Activated naive CD8-positive, alpha-beta T cell (primary cell): ENCODE data around the gene SYPL1.
"Not testable (repeated sequence)": the region's sequence is repeated elsewhere in the genome, so short reads cannot be mapped to it uniquely, and the experiment has no call there.

Experiments used
- H3K27ac Mint-ChIP-seq: one replicate; pipeline ENCODE4 v1.8.0; 2021; ENCODE audit warnings: mixed read lengths
- H3K27me3 Mint-ChIP-seq: one replicate; pipeline ENCODE4 v1.8.0; 2021; ENCODE audit warnings: mixed read lengths
- H3K36me3 Mint-ChIP-seq: one replicate; pipeline ENCODE4 v1.8.0; 2021; ENCODE audit warnings: mixed read lengths
- H3K4me1 Mint-ChIP-seq: one replicate; pipeline ENCODE4 v1.8.0; 2021; ENCODE audit warnings: low read depth, mixed read lengths
- H3K4me3 Mint-ChIP-seq: one replicate; pipeline ENCODE4 v1.8.0; 2021; ENCODE audit warnings: mild to moderate bottlenecking, mixed read lengths
- H3K9me3 Mint-ChIP-seq: one replicate; pipeline ENCODE4 v1.8.0; 2021; ENCODE audit warnings: low read depth, mixed read lengths

SYPL1 gene

DNA sequence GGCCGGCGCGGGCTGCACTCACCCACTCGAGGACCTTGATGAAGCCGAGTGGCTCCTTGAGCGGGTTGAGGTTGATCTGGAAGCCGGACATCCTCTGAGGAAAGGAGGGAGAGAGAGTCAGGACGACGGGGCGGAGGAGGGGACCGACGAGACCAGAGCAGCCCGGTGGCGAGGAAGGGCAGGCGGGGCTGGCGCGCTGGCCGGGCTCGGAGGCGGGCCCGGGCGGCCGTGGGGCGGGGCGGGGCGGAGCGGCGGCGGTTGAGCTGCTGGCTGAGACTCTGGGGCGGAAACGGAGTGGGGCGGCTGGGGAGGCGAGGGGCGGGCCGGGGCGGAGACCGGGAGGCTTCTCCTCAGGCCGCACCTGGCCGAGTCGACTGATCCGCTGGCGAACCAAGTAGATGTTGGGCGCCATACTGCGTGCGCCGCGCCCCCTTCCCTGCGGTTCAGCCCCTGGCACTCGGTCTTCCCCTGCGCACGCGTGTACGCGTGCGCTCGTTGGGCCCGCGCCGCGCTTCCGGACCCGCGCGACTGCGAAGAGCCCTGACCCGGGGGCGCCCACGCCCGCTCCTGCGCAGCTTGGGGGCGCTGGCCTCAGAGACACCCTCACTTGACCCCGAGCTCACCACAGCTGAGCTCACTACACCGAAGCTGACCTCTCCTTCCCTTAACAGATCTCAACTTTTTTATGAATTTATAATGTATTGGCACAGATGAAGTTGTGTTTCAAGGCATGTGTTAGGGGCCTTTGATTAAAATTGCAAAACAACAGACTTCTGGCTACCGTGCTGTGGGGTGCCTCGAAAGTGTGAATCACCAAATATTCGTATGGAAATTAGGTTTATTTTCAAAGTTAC lies at the start of gene SYPL1:
Gene SYPL1 (minus strand): TSS at position 195 of the 854 bp plus-strand sequence. CDS start 104 bp downstream, at position 91.
- Mint-ChIP-seq H3K27me3 (no peaks in the 10 kb centered on the region), H3K4me3 (peak within 1 kb of the TSS; percentile 93), H3K36me3 (no peaks in the 10 kb centered on the region), H3K4me1 (peaks cover 72% of the 10 kb centered on the region), H3K27ac (peak within 1 kb of the TSS; percentile 97), H3K9me3 (no peaks in the 10 kb centered on the region)

DNA sequence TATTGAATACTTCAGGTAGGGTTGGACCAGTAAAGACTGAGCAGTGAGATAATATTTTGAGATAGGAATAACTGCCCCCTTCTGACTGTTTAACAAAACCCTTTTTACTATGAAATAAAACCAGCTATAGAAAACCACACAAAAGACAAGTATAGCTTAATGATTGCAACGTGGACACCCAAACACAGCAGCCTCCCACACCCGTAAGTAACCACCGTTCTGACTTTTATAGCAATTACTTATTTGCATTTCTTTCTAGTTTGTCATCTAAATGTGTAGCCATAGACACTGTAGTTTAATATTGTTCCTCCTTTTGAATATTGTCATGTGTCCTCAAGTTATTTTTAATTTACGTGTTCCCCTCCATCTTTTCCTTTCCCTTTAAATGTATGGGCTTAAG lies 42.9 kb upstream of the SYPL1 start:
- Mint-ChIP-seq H3K9me3 (no peaks in the 10 kb centered on the region), H3K4me3 (no peak overlapping the region), H3K27ac (no peak overlapping the region), H3K4me1 (peaks cover 7% of the 10 kb centered on the region), H3K36me3 (no peaks in the 10 kb centered on the region), H3K27me3 (peaks cover 4% of the 10 kb centered on the region)

DNA sequence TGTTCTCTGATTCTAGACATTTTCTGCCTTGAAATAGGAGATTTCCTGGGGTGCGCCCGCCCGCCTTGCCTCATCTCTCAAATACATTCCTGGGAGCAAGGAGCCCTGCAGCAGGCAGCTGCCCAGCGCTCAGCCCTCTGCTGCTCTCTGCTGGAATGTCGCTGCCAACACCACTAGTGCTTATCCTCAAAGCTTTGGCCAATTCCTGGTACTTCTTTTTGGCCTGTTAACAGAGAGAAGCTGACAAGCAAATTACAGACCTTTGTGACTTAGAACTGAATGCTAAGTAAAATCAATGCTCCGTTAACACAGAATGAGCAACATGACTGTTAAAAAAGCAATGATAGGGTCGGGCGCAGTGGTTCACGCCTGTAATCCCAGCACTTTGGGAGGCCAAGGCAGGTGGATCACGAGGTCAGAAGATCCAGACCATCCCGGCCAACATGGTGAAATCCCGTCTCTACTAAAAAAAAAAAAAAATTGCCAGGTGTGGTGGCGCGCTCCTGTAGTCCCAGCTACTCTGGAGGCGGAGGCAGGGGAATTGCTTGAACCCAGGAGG lies 41.9 kb upstream of the SYPL1 start:
- H3K27me3 Mint-ChIP-seq: peaks cover 4% of the 10 kb centered on the region
- H3K4me1 Mint-ChIP-seq: peaks cover 7% of the 10 kb centered on the region
- no peaks in the 10 kb centered on the region for H3K9me3 Mint-ChIP-seq
- no peaks in the 10 kb centered on the region for H3K36me3 Mint-ChIP-seq
- H3K4me3 Mint-ChIP-seq: no peak overlapping the region
- H3K27ac Mint-ChIP-seq: no peak overlapping the region

DNA sequence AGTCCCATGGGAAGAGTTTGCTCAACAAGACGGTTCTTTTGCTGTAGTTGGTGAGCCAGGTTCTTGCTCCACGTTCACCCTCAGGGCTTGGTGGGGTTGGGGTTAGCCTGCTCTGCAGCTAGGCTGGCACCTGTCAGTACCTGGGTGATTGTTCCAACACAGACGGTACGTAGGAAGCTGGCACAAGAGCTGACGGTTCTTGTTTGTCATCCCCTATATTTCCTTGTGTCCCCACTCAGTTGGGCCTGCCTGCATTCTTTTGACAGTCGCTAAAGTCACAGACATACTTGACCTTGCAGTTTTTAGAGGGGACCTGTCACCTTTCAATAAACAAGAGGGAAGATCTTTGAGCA lies 40.2 kb upstream of the SYPL1 start:
- Mint-ChIP-seq H3K4me1 (peaks cover 7% of the 10 kb centered on the region), H3K36me3 (no peaks in the 10 kb centered on the region), H3K27ac (no peak overlapping the region), H3K4me3 (no peak overlapping the region), H3K27me3 (peaks cover 3% of the 10 kb centered on the region), H3K9me3 (no peaks in the 10 kb centered on the region)

DNA sequence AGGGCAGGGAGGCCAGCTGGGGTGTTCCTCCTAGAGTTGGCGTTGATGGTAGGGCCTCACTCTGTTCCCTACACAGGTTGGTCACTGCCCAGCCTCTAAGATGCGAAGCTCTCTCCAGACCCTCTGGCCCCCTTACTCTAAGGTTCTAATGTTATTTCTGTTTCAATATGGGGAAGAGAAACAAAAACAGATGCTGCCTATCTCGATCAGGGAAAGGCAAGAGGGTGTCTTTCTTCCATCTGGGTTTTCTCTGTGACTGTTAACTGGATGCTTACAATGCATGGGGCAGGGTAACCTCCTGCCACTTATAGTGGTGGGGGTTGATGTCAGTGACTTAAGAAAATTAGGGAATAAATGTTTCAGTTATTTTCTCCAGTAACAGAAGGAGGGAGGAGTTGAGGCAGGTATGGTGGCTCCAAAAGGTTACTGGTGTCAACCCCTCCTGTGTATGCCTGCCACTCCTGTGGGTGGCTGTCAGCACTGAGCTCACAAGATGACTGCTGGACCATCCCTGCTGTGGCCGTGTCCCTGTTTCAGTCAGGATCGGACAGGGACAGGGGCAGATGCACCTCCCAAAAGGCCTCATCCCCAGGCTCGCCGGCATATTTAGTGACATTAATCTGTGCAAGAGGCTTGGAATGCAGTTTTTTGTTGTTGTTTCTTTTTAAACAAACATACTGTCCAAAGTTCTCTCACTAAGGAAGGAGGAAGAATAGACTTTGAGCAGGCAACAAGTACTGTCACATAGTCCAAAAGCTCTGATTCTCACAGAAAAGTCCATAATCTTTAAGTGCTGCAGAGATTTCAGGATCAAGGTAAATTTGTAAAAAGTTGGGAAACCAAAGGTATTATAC lies 39.6 kb upstream of the SYPL1 start:
- Mint-ChIP-seq H3K27me3 (peaks cover 1% of the 10 kb centered on the region), H3K4me1 (peaks cover 7% of the 10 kb centered on the region), H3K4me3 (no peak overlapping the region), H3K27ac (no peak overlapping the region), H3K9me3 (no peaks in the 10 kb centered on the region), H3K36me3 (no peaks in the 10 kb centered on the region)

DNA sequence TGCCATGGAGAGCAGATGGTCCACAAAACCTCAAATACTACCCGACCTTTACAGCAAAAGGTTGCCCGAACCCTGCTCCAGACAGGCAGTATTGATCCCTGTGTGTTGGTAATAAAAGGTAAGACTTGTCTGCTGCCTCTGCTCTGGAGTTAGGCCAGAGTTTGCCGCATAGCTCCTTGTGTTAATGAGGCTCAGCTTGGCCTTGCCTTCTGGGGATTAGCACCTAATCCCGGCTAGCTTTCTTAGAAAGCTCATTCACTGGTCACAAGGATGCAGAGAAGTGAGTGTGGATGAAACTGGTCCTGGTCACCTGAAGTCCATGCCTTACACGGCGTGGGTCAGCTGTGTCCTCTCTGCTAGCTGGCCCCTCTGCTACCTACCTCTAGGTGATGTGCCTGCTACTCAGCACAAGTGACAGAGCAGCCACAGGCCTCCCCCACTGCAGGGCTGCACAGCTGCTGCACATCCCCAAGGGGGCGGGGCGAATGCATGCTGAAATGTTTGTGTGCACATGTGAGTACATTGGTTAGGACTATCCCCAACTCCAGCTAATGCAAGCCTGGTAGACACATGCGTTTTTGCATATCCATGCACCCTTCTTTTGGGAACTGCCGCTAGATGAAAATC lies 31.7 kb upstream of the SYPL1 start:
- Mint-ChIP-seq H3K27ac (no peak overlapping the region), H3K9me3 (no peaks in the 10 kb centered on the region)

DNA sequence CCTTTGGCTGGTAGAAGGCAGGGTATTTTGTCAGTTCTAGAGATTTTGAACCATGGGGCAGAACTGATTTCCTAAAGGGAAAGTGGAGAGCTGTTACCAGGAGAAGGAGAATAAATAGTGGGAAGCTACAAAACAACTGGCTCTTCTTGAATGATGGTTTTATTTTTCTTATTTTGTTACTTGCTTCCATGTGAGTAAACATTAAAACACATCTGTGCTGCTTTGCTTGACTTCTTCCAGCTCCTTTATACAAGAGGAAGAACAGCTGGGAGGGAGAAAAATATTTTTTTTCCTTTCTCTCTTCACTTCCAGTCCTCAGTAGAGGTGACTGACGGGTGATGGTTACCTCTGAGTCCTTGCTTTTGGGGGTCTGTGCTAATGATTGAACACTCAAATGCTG lies 30.0 kb upstream of the SYPL1 start:
- H3K27ac Mint-ChIP-seq: no peak overlapping the region
- H3K9me3 Mint-ChIP-seq: no peaks in the 10 kb centered on the region
- H3K4me1 Mint-ChIP-seq: no peaks in the 10 kb centered on the region
- H3K36me3 Mint-ChIP-seq: no peaks in the 10 kb centered on the region
- no peaks in the 10 kb centered on the region for H3K27me3 Mint-ChIP-seq
- H3K4me3 Mint-ChIP-seq: no peak overlapping the region

More for the DNA sequence above, 31.7 kb upstream of the SYPL1 start:
- H3K27me3 Mint-ChIP-seq: no peaks in the 10 kb centered on the region
- H3K4me1 Mint-ChIP-seq: no peaks in the 10 kb centered on the region
- no peak overlapping the region for H3K4me3 Mint-ChIP-seq
- H3K36me3 Mint-ChIP-seq: no peaks in the 10 kb centered on the region

DNA sequence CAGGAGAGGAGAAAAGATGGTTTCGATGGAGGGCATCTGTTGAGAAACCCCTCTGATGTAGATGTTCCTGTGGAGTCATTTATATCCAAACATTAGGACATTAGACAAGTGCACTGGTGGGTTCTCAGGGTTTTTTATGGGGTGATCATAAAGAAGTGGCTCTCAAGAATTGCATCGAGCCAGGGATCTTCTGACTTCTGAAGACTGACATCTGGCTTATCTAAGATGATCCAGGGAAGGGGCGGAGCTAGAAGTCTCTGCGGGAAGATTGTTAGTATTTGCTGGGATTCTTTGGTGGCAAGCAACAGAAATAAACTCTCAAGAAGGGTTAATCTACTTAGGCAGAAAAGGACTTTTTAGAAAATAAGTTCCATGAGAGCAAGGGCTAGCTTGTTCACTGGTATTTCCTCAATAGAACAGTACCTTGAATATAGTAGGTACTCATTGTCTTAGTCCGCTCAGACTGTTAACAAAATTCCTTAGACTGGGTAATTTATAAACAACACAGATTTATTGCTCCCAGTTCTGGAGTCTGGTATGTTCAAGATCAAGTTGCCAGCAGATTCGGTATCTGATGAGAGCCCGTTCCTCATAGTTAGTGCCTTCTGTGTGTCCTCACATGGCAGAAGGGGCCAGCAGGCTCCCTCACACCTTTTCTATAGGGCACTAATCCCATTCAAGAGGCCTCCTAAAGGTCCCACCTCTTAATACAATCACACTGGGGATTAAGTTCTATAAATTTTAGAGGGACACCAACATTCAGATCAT lies 28.5 kb upstream of the SYPL1 start:
- Mint-ChIP-seq H3K27me3 (no peaks in the 10 kb centered on the region), H3K36me3 (no peaks in the 10 kb centered on the region), H3K4me1 (no peaks in the 10 kb centered on the region), H3K4me3 (no peak overlapping the region), H3K9me3 (no peaks in the 10 kb centered on the region), H3K27ac (no peak overlapping the region)

DNA sequence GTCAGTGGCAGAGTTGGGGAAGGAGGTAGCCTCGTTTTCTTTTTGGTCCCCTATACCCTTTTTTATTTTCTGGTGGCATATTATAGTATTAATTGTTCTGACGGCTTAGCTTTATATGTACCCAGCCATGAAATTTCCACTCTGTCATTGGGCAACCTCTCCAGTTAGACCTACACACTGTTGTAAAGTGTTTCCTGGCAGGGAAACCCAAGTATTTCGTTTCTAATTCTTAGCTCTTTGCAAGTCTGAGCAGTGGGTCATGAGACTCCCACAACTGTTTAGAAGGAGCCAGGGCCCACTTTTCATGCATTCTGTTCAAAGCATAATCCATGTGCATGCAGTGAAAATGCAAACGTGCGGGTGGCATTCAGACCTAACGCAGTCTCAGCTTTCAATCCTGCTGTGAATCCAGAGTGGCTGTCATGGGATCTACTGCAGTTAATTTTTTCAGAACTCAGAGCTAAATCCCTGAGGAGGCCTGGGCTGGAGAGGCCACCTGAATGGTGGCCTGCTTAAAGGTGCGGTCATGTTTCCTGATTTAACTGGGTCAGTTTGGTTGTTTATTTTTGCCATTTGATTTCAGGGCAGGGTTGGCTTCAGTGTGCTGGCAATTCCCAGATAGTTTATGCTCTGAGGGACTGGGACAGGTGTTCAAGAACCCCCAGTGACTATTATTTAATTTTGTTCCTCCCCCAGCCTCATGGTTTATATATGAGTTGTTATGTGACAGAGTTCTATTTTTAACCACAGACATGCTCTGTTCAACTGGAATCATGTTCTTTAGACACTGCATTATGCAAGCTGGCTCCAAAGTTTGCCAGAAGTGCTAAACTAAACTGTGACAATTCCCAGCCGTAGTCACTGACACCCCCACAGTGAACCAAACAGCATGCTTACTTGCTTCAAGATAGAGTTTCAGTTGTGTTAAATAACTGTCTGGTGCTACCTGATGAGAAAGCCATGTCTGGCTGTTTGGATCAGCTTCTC lies 27.4 kb upstream of the SYPL1 start:
- Mint-ChIP-seq H3K4me3 (no peak overlapping the region), H3K27me3 (no peaks in the 10 kb centered on the region), H3K36me3 (no peaks in the 10 kb centered on the region), H3K27ac (no peak overlapping the region), H3K4me1 (no peaks in the 10 kb centered on the region), H3K9me3 (no peaks in the 10 kb centered on the region)

DNA sequence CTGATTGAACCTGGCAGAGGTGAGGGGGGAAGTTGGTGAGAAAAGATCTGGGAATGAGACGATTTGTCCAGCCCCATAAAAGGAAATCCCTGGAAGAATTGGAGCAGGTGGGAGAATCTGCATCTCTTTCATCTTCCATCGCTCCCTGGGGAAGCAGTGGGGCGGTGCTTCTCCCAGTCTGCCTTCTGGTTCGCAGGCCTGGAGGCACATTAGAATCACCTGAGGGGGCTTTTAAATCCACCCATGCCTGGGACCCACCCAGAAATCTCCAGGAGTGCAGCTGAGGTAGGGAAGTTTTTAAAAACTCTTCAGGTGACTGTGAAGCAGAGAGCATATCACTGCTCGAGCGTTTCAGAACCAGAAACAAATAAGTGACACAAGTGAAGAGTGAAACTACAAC lies 26.7 kb upstream of the SYPL1 start:
- Mint-ChIP-seq H3K27me3 (no peaks in the 10 kb centered on the region), H3K9me3 (no peaks in the 10 kb centered on the region), H3K4me1 (no peaks in the 10 kb centered on the region), H3K27ac (no peak overlapping the region), H3K4me3 (no peak overlapping the region), H3K36me3 (no peaks in the 10 kb centered on the region)

DNA sequence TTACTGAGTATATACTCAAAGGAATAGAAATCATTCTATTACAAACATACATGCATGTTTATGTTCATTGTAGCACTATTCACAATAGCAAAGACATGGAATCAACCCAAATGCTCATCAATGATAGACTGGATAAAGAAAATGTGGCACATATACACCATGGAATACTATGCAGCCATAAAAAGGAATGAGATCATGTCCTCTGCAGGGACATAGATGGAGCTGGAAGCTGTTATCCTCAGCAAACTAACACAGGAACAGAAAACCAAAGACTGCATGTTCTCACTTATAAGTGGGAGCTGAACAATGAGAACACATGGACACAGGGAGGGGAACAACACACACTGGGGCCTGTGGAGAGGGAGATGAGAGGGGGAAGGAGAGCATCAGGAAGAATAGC lies 26.1 kb upstream of the SYPL1 start:
- H3K4me1 Mint-ChIP-seq, H3K27me3 Mint-ChIP-seq, H3K36me3 Mint-ChIP-seq, H3K9me3 Mint-ChIP-seq, H3K4me3 Mint-ChIP-seq, H3K27ac Mint-ChIP-seq: not testable (repeated sequence)

DNA sequence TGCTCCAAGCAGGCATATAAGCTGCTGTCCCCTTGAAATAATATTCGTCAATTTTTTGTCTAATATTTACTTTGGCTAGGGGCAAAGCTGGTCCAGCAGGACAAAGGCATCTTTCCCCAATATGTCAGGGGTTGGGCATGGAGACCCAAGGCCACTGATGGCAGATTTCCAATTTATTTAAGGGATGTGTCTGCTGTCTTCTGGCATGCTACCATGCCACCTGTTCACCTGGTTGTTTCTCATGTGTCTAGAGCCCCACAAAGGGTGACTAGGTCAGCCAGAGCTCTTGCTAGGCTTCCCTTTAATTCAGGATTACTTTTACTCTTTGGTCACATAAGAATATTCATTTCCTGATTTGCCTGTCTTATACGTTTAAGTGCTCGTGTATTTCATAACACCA lies 22.1 kb upstream of the SYPL1 start:
- H3K4me1 Mint-ChIP-seq: no peaks in the 10 kb centered on the region
- no peaks in the 10 kb centered on the region for H3K27me3 Mint-ChIP-seq
- no peaks in the 10 kb centered on the region for H3K9me3 Mint-ChIP-seq
- H3K36me3 Mint-ChIP-seq: no peaks in the 10 kb centered on the region
- no peak overlapping the region for H3K27ac Mint-ChIP-seq
- H3K4me3 Mint-ChIP-seq: no peak overlapping the region

DNA sequence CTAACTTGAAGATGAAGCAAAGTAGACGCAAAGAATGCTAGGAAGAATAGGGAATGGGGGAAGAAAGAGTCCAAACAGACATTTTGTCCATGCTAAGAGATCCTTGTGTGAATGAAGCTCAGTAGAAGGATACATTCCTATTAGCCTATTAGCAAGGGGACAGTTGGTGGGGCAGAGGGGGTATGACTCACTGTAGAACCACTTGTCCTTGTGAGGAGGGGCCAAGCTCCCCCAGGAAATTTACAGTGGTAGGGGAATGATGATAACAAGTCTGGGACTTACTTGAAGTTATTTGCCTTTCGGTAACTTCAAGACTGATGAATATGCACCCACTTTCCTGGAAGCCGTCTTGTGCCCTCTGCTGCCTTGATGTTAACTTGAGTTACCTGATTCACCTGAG lies 17.2 kb upstream of the SYPL1 start:
- Mint-ChIP-seq H3K4me3 (no peak overlapping the region), H3K36me3 (no peaks in the 10 kb centered on the region), H3K4me1 (peaks cover 12% of the 10 kb centered on the region), H3K27me3 (no peaks in the 10 kb centered on the region), H3K9me3 (no peaks in the 10 kb centered on the region), H3K27ac (no peak overlapping the region)
